Suprapubic skin (tissue), 4 donors: Measurements from ENCODE around the gene PCA3.

Experiments
- CTCF ChIP-seq, 2 donors: fragments of 200-600 bp in 1 of 2; fragments of 450-650 bp in 1 of 2; sonication (generic) in 1 of 2; IDR thresholded peaks; one replicate each; pipeline ENCODE4 v1.5.1; 2016 to 2019; ENCODE audit warnings: antibody characterized with exemption in 2 of 2, mild to moderate bottlenecking in 1 of 2, moderate library complexity in 1 of 2
- POLR2A ChIP-seq, 2 donors: fragments of 450-650 bp; IDR thresholded peaks; one replicate each; pipeline ENCODE4 v1.6.1; 2017; ENCODE audit warnings: antibody characterized with exemption in 2 of 2, mild to moderate bottlenecking in 2 of 2, moderate library complexity in 2 of 2
- POLR2AphosphoS5 ChIP-seq, 3 donors: sonication (generic); formaldehyde crosslinking; IDR thresholded peaks; one replicate each; pipeline ENCODE4 v1.6.1; 2017; ENCODE audit warnings: antibody characterized with exemption in 3 of 3

- no peak for TF ChIP-seq POLR2A (IDR thresholded peaks at IDR 0.05)
- no peak for TF ChIP-seq CTCF (IDR thresholded peaks at IDR 0.05)
- TF ChIP-seq POLR2AphosphoS5 (IDR thresholded peaks at IDR 0.05), result no peak
Observed at GRCh38 chr9:76738402-76738801, 25.8 kb upstream of the PCA3 start.
